ENCODE results near the gene ATP11A. TPM values are rescaled to one million over a fixed set of nuclear protein-coding genes. Genes with fewer than 3 reads are reported as not detected.

The ATP11A gene
- total RNA-seq, 1 experiment from 2014 or later: 80.4 TPM

GRCh38 chr13:112837371-112838037, 147.7 kb downstream of the ATP11A start:
- Histone ChIP-seq H3K27ac (ENCODE audit: low read depth, low read length) (no peak overlapping the region), H3K4me3 (replicated peaks in 1 of 2; ENCODE audit: low read depth in 1 of 2, low read length in 2 of 2) (no peak overlapping the region)
- no TSS peak for BruUV-seq (replicated peaks)

DNA sequence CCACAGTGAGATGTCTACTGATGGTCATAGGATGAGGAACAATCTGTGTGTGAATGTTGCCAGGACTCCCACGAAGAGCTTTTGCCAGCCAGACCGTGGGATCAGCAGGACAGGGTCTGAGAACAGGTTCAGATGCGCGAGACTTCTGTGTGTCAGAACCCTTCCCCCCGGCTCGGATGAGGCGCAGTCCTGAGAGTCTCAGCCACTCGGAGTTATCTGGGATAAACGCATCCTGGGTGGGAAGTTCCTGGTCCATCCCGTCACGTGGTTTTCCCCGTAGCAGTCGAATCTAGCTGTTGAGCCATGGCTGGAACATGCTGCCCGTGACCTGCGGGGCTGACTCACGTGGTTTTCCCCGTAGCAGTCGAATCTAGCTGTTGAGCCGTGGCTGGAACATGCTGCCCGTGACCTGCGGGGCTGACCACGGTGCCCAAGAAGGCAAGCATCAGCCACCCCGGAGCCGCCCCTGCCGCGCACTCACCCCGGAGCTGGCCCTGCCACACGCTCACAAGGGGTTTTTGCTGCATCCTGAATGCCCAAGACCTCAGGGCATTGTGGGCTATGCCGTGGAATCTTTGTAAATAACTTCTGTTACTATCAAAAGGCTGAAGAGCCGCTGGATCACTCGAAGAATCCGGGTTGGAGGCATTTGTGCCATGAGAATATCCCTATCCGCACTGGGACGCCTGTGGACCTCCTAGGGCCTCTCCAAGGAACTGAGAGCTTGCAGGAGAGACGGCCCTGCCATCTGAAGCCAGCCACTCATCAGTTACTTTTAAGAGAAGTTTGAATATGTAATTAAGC, 148.4 kb downstream of the ATP11A start:
- H3K36me3 ChIP-seq (ENCODE audit: control insufficient read depth in 1 of 2, insufficient read depth in 2 of 2, low read length in 2 of 2): peaks cover 7 to 23% of the 10 kb centered on the region in 2 experiments; a peak in 3 of 4 replicates
- no peak overlapping the region for H2AFZ ChIP-seq (ENCODE audit: low read depth, low read length, poor library complexity, severe bottlenecking)
- H3K27me3 ChIP-seq (ENCODE audit: insufficient read depth, low read length): no peaks in the 10 kb centered on the region
- no peak overlapping the region for H3K27ac ChIP-seq (ENCODE audit: low read depth, low read length)
- H3K9ac ChIP-seq (ENCODE audit: low read length): no peak overlapping the region
- H3K9me2 ChIP-seq (ENCODE audit: insufficient read depth): no peaks in the 10 kb centered on the region
- BruUV-seq (replicated peaks): no TSS peak
- intact Hi-C loops (cut with micrococcal nuclease): no loop called here
- no peaks in the 10 kb centered on the region for H3K79me2 ChIP-seq (ENCODE audit: insufficient read depth, low read length)
- DNase-seq (ENCODE audit: low read depth, low spot score): no peak
- no peaks in the 10 kb centered on the region for H3K4me1 ChIP-seq (ENCODE audit: control insufficient read depth in 1 of 2, insufficient read depth in 2 of 2, low read length in 2 of 2)
- no peak for ATAC-seq
- no peaks in the 10 kb centered on the region for H3K9me3 ChIP-seq (ENCODE audit: control insufficient read depth in 1 of 2, insufficient read depth in 1 of 2, low read depth in 1 of 2, low read length in 2 of 2)
- H3K4me3 ChIP-seq (replicated peaks in 1 of 2; ENCODE audit: low read depth in 1 of 2, low read length in 2 of 2): no peak overlapping the region
- no peaks in the 10 kb centered on the region for H4K20me1 ChIP-seq (ENCODE audit: insufficient read depth)
- POLR2A ChIA-PET: no interaction called here
- RAD21 ChIA-PET (ENCODE audit: low non-redundant PET in 1 of 2, low total read pairs in 2 of 2, uncharacterized antibody in 2 of 2, unreplicated experiment in 2 of 2): no interaction called here
- H3K4me2 ChIP-seq (ENCODE audit: low read length): no peak overlapping the region
- CTCF ChIA-PET: no interaction called here
- no peak for TF ChIP-seq SIN3A (IDR thresholded peaks at IDR 0.05; ENCODE audit: low read depth)
- TF ChIP-seq SP1 (IDR thresholded peaks at IDR 0.05; ENCODE audit: low read depth): no peak
- TF ChIP-seq POLR2AphosphoS5 (IDR thresholded peaks at IDR 0.05; ENCODE audit: low read depth, low read length): no peak
- TF ChIP-seq REST (IDR thresholded peaks at IDR 0.05; ENCODE audit: low read depth): no peak
- TF ChIP-seq CEBPB (IDR thresholded peaks at IDR 0.05; ENCODE audit: low read depth): no peak
- no peak for TF ChIP-seq ZNF274 (IDR thresholded peaks at IDR 0.05; ENCODE audit: low read depth, low read length)
- TF ChIP-seq EGR1 (IDR thresholded peaks at IDR 0.05; ENCODE audit: low read depth): no peak
- TF ChIP-seq EZH2phosphoT487 (IDR thresholded peaks at IDR 0.05; ENCODE audit: borderline replicate concordance): no peak
- no peak for TF ChIP-seq EZH2 (IDR thresholded peaks at IDR 0.05)
- TF ChIP-seq TCF7L2 (IDR thresholded peaks at IDR 0.05; ENCODE audit: borderline replicate concordance, extremely low read depth, insufficient read depth, insufficient read length): no peak
- TF ChIP-seq CTCF (IDR thresholded peaks at IDR 0.05 in 2 of 3, conservative IDR thresholded peaks at IDR 0.05 in 1 of 3; ENCODE audit: borderline replicate concordance in 1 of 3, insufficient read depth in 1 of 3, low read depth in 2 of 3, low read length in 2 of 3): no peak
- TF ChIP-seq, protein P1, sequence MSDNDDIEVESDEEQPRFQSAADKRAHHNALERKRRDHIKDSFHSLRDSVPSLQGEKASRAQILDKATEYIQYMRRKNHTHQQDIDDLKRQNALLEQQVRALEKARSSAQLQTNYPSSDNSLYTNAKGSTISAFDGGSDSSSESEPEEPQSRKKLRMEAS (IDR thresholded peaks at IDR 0.05): no peak

More at GRCh38 chr13:112837371-112838037, 147.7 kb downstream of the ATP11A start:
- intact Hi-C loops (cut with micrococcal nuclease): no loop called here
- Histone ChIP-seq H2AFZ (ENCODE audit: low read depth, low read length, poor library complexity, severe bottlenecking) (no peak overlapping the region), H3K4me2 (ENCODE audit: low read length) (no peak overlapping the region), H3K9ac (ENCODE audit: low read length) (no peak overlapping the region), H3K79me2 (ENCODE audit: insufficient read depth, low read length) (no peaks in the 10 kb centered on the region), H3K4me1 (ENCODE audit: control insufficient read depth in 1 of 2, insufficient read depth in 2 of 2, low read length in 2 of 2) (no peaks in the 10 kb centered on the region), H4K20me1 (ENCODE audit: insufficient read depth) (no peaks in the 10 kb centered on the region), H3K36me3 (ENCODE audit: control insufficient read depth in 1 of 2, insufficient read depth in 2 of 2, low read length in 2 of 2) (peaks cover 10 to 27% of the 10 kb centered on the region in 2 experiments; a peak in 3 of 4 replicates), H3K9me2 (ENCODE audit: insufficient read depth) (no peaks in the 10 kb centered on the region), H3K27me3 (ENCODE audit: insufficient read depth, low read length) (no peaks in the 10 kb centered on the region), H3K9me3 (ENCODE audit: control insufficient read depth in 1 of 2, insufficient read depth in 1 of 2, low read depth in 1 of 2, low read length in 2 of 2) (no peaks in the 10 kb centered on the region)
- ChIA-PET CTCF (no interaction called here), RAD21 (ENCODE audit: low non-redundant PET in 1 of 2, low total read pairs in 2 of 2, uncharacterized antibody in 2 of 2, unreplicated experiment in 2 of 2) (interaction anchor here in 1 of 2 experiments (0.6 kb wide), 1 partner anchor 296 kb away, joined by 3 read pairs; no protein-coding TSS in a partner anchor), POLR2A (no interaction called here)
- DNase-seq (ENCODE audit: low read depth, low spot score): no peak
- TF ChIP-seq ELF1 (IDR thresholded peaks at IDR 0.05; ENCODE audit: borderline replicate concordance, low read depth): no peak
- no peak for ATAC-seq

Data from HCT116 (cell line).